LNCaP clone FGC (cell line): ENCODE measurements around the gene KCNK7.
A peak's percentile ranks its signal among the peaks of the same experiment; 100 is the strongest.

Experiments used
- DNase-seq: peaks from one replicate; pipeline ENCODE4 v3.0.0-alpha.2; 2011; ENCODE audit warnings: low read depth
- H3K4me3 ChIP-seq: 2 replicates; pipeline ENCODE4 v1.5.1; 2011; ENCODE audit warnings: mild to moderate bottlenecking, low read depth, low read length, control low read depth
- CTCF ChIP-seq: IDR thresholded peaks from 2 replicates; pipeline ENCODE4 v1.5.1; 2012; ENCODE audit warnings: mild to moderate bottlenecking; ENCODE audit not compliant: control insufficient read depth, insufficient read depth; ENCODE audit errors: extremely low read depth

Gene KCNK7

GRCh38 chr11:65598258-65598699 is 2.7 kb upstream of the KCNK7 start:
- H3K4me3 ChIP-seq: no peak overlapping the region
- no peak for TF ChIP-seq CTCF
- DNase-seq: no peak

- DNase-seq: no peak
- H3K4me3 ChIP-seq: no peak overlapping the region
- TF ChIP-seq CTCF: no peak
Observed at GRCh38 chr11:65596520-65596919, 920 bp upstream of the KCNK7 start.

- no peak for TF ChIP-seq CTCF
- DNase-seq: no peak
- no peak overlapping the region for H3K4me3 ChIP-seq
Observed at GRCh38 chr11:65595131-65595530, 469 bp downstream of the KCNK7 start.

GRCh38 chr11:65593518-65594414 is 1.8 kb downstream of the KCNK7 start:
- peak; percentile 61 for TF ChIP-seq CTCF
- no peak overlapping the region for H3K4me3 ChIP-seq
- DNase-seq: no peak

GRCh38 chr11:65592858-65593517 is 2.6 kb downstream of the KCNK7 start:
- TF ChIP-seq CTCF: no peak
- DNase-seq: no peak
- H3K4me3 ChIP-seq: no peak overlapping the region

GRCh38 chr11:65591939-65592857 is 3.4 kb downstream of the KCNK7 start:
- no peak for DNase-seq
- no peak for TF ChIP-seq CTCF
- H3K4me3 ChIP-seq: no peak overlapping the region
